Measurements from ENCODE around the gene MISP3. TPM values are rescaled to one million over a fixed set of nuclear protein-coding genes. Genes with fewer than 3 reads are reported as not detected.

Gene MISP3
- total RNA-seq = 2.3 and 2.6 TPM in 2 replicates

GRCh38 chr19:14072535-14073260 is at the start of gene MISP3:
TSS of gene MISP3 (plus strand) at chr19:14072786. CDS start at chr19:14073310, 524 bp downstream.

GRCh38 chr19:14027856-14028450 is 44.6 kb upstream of the MISP3 start, which contains the start of gene RLN3:
TSS of gene RLN3 (plus strand) at chr19:14028148. CDS start at chr19:14028205, 57 bp downstream.

GRCh38 chr19:14031719-14032480 is 40.7 kb upstream of the MISP3 start, which contains the start of gene IL27RA:
TSS of gene IL27RA (plus strand) at chr19:14031762. CDS start at chr19:14031873, 111 bp downstream.

GRCh38 chr19:14061751-14062557 is 10.6 kb upstream of the MISP3 start, which contains the start of gene PALM3:
TSS of gene PALM3 (minus strand) at chr19:14062076. CDS start at chr19:14061980, 96 bp downstream.

GRCh38 chr19:14085309-14085995 is 12.9 kb downstream of the MISP3 start, which contains the start of gene C19orf67:
TSS of gene C19orf67 (minus strand) at chr19:14085783. CDS start at chr19:14085627, 156 bp downstream.

GRCh38 chr19:14090509-14091080 is 18.0 kb downstream of the MISP3 start, which contains the start of gene SAMD1:
TSS of gene SAMD1 (minus strand) at chr19:14090751.

GRCh38 chr19:14117668-14118164 is 45.1 kb downstream of the MISP3 start, which contains the start of gene PRKACA:
TSS of gene PRKACA (minus strand) at chr19:14117762. CDS start at chr19:14117547, 215 bp downstream.

Other genes with a start within 250 kb of the MISP3 start
- gene NANOS3, start 195.7 kb upstream of the MISP3 start, total RNA-seq = not detected in 2 replicates
- 0.99 and 5.7 TPM in 2 replicates for gene BRME1, start 166.7 kb upstream of the MISP3 start, total RNA-seq
- gene CC2D1A, start 166.6 kb upstream of the MISP3 start, total RNA-seq = 24.8 and 37.5 TPM in 2 replicates
- gene PODNL1, start 134.4 kb upstream of the MISP3 start, total RNA-seq = 2.6 and 7.2 TPM in 2 replicates
- 22.8 and 32.9 TPM in 2 replicates for gene DCAF15, start 120.3 kb upstream of the MISP3 start, total RNA-seq
- 4.2 and 5.6 TPM in 2 replicates for gene RFX1, start 66.5 kb upstream of the MISP3 start, total RNA-seq
- not detected in 2 replicates for gene RLN3, start 44.6 kb upstream of the MISP3 start, total RNA-seq
- 3.4 and 5.1 TPM in 2 replicates for gene IL27RA, start 41.0 kb upstream of the MISP3 start, total RNA-seq
- 0.07 TPM in 1 of 2 replicates, not detected in the other for gene PALM3, start 10.7 kb upstream of the MISP3 start, total RNA-seq
- gene C19orf67, start 13.0 kb downstream of the MISP3 start, total RNA-seq = not detected in 2 replicates
- gene SAMD1, start 18.0 kb downstream of the MISP3 start, total RNA-seq = 48.9 and 52.2 TPM in 2 replicates
- gene PRKACA, start 45.0 kb downstream of the MISP3 start, total RNA-seq = 51.5 and 51.9 TPM in 2 replicates
- 35.2 and 71.2 TPM in 2 replicates for gene ASF1B, start 63.8 kb downstream of the MISP3 start, total RNA-seq
- 10.1 and 16.3 TPM in 2 replicates for gene ADGRL1, start 133.4 kb downstream of the MISP3 start, total RNA-seq